ENCODE results near the gene PCSK6. TPM values are rescaled to one million over a fixed set of nuclear protein-coding genes. Genes with fewer than 3 reads are reported as not detected.

Gene PCSK6
- total and polyA plus RNA-seq, 9 donors: 3.8 to 26.0 (median 13.0) TPM

- DNase-seq: no peak
- Histone ChIP-seq H3K27me3 (no peaks in the 10 kb centered on the region), H3K36me3 (no peaks in the 10 kb centered on the region), H3K9me3 (no peaks in the 10 kb centered on the region), H3K4me3 (no peak overlapping the region), H3K4me1 (ENCODE audit: insufficient read depth) (no peaks in the 10 kb centered on the region), H3K27ac (no peak overlapping the region)
- WGBS, 3 donors: 83 to 88% (median 84%) methylated on average over 17 of the region's 17 CpGs
- TF ChIP-seq CTCF (IDR thresholded peaks at IDR 0.05): no peak
- TF ChIP-seq POLR2A (IDR thresholded peaks at IDR 0.05): no peak
- no peak for TF ChIP-seq EP300 (IDR thresholded peaks at IDR 0.05)
- intact Hi-C loops (cut with DNase I): no loop called here
These were observed 141.5 kb downstream of the PCSK6 start for GRCh38 chr15:101348015-101348414.

DNA sequence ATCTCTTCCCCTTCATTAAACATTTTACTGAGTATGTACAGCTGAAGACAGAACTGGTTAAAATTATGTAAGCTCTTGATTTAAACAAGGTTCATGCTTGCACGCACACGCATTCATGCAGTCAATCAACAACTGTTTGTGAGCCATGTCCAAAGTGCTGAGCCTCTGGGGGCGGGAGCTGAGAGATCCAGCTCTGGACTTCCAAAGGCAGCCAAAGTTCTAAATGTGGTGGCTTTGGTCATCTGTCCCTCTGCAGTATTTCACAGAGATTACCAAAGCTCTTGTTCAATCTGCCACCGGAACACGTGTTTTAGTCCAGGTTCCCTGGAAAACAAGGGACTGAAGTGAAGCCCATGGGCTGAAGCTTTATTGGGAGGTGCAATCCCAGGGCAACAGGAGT is 142.1 kb downstream of the PCSK6 start:
- WGBS, 3 donors: 83 to 84% (median 83%) methylated on average over 5 of the region's 5 CpGs
- H3K4me1 ChIP-seq (ENCODE audit: insufficient read depth): no peaks in the 10 kb centered on the region

DNA sequence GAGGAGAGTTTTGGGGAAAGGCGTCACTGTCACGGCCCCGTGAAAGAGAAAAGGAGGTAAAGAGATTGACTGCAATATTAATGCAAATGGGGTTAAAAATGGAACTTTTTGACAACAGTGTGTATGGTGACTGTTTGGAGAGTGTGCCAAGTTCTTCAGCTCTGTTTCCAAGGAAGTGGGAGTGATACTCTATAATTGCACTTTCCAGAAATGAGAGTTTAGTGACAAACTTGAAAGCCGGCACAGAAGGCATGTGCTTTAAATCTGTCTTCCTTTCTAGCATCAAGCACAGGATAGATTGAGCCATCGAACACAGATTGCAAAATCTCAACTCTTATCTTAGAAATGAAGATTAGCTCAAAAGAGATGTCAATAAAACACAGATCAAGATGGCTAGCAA is 142.6 kb downstream of the PCSK6 start:
- H3K4me3 ChIP-seq: no peak overlapping the region
- H3K9me3 ChIP-seq: no peaks in the 10 kb centered on the region
- no peak for TF ChIP-seq POLR2A (IDR thresholded peaks at IDR 0.05)
- no peak for TF ChIP-seq EP300 (IDR thresholded peaks at IDR 0.05)
- no peak for TF ChIP-seq CTCF (IDR thresholded peaks at IDR 0.05)
- no peaks in the 10 kb centered on the region for H3K27me3 ChIP-seq
- H3K36me3 ChIP-seq: no peaks in the 10 kb centered on the region
- DNase-seq: no peak
- WGBS, 3 donors: 29 to 50% (median 29%) methylated on average over 5 of the region's 5 CpGs
- no peaks in the 10 kb centered on the region for H3K4me1 ChIP-seq (ENCODE audit: insufficient read depth)
- intact Hi-C loops (cut with DNase I): no loop called here
- no peak overlapping the region for H3K27ac ChIP-seq

More for the DNA sequence above, 142.1 kb downstream of the PCSK6 start:
- H3K27ac ChIP-seq: no peak overlapping the region
- no peak for DNase-seq
- H3K27me3 ChIP-seq: no peaks in the 10 kb centered on the region
- intact Hi-C loops (cut with DNase I): no loop called here
- no peaks in the 10 kb centered on the region for H3K36me3 ChIP-seq
- TF ChIP-seq POLR2A (IDR thresholded peaks at IDR 0.05) (no peak), CTCF (IDR thresholded peaks at IDR 0.05) (no peak), EP300 (IDR thresholded peaks at IDR 0.05) (no peak)
- no peaks in the 10 kb centered on the region for H3K9me3 ChIP-seq
- H3K4me3 ChIP-seq: no peak overlapping the region

DNA sequence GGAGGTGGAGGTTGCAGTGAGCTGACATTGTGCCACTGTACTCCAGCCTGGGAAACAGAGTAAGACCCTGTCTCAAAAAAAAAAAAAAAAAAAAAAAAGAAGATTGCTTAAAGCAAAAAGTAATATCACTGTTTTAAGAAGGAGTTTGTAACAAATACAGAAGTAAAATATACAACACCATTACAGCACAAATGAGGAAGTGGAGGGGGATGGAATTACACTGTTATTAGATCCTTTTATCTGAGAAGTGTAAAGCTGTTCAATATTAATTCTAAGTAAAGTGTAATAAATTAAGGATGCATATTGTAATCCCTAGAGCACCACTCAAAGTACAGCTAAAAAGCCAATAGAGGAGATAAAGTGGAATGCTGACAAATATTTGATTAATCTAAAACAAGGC is 147.5 kb downstream of the PCSK6 start:
- H3K27ac ChIP-seq: no peak overlapping the region
- TF ChIP-seq EP300 (IDR thresholded peaks at IDR 0.05): no peak
- no peak for TF ChIP-seq CTCF (IDR thresholded peaks at IDR 0.05)
- TF ChIP-seq POLR2A (IDR thresholded peaks at IDR 0.05): no peak
- no peaks in the 10 kb centered on the region for H3K27me3 ChIP-seq
- H3K9me3 ChIP-seq: no peaks in the 10 kb centered on the region
- H3K36me3 ChIP-seq: no peaks in the 10 kb centered on the region
- DNase-seq: no peak
- intact Hi-C loops (cut with DNase I): no loop called here
- H3K4me3 ChIP-seq: no peak overlapping the region
- no peaks in the 10 kb centered on the region for H3K4me1 ChIP-seq (ENCODE audit: insufficient read depth)
